Measurements from ENCODE around the gene ZXDC. TPM values are rescaled to one million over a fixed set of nuclear protein-coding genes. Genes with fewer than 3 reads are reported as not detected.

The ZXDC gene
- total RNA-seq, 1 donor from 2014 or later, result 26.1 TPM

GRCh38 chr3:126438746-126439145 lies 36.9 kb downstream of the ZXDC start:
- Mint-ChIP-seq H3K9me3 (no peaks in the 10 kb centered on the region), H3K36me3 (ENCODE audit: low read depth) (peaks cover 9% of the 10 kb centered on the region), H3K4me1 (ENCODE audit: low read depth) (no peaks in the 10 kb centered on the region), H3K27me3 (ENCODE audit: low read depth) (no peaks in the 10 kb centered on the region), H3K27ac (no peak overlapping the region), H3K4me3 (ENCODE audit: low read depth) (no peak overlapping the region)
- intact Hi-C loops (cut with micrococcal nuclease), result no loop called here
- no peak for DNase-seq (ENCODE audit: low spot score)

DNA sequence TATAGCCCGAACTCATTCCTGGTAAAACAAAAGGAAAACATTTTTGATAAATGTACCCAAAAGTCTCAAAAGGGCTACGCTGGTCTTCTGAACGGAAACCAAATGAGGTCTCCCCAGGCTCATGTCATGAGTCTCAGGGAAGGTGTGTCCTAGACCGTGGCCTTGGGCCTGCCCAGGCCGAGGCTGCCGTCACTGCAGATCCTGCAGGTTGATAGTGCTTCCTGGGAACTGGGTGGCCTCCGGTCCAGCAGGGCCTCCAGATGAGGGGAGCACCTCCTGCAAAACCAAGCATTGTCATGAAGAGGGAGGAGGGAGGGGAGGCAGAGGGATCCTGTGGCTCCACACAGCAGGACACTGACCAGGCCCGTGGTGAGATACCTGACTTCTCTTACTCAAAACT lies 37.5 kb downstream of the ZXDC start:
- peaks cover 9% of the 10 kb centered on the region for H3K36me3 Mint-ChIP-seq (ENCODE audit: low read depth)
- no peak for DNase-seq (ENCODE audit: low spot score)
- no peaks in the 10 kb centered on the region for H3K27me3 Mint-ChIP-seq (ENCODE audit: low read depth)
- no peak overlapping the region for H3K4me3 Mint-ChIP-seq (ENCODE audit: low read depth)
- H3K9me3 Mint-ChIP-seq, result no peaks in the 10 kb centered on the region
- no peaks in the 10 kb centered on the region for H3K4me1 Mint-ChIP-seq (ENCODE audit: low read depth)
- intact Hi-C loops (cut with micrococcal nuclease), result no loop called here
- H3K27ac Mint-ChIP-seq, result no peak overlapping the region

GRCh38 chr3:126436826-126437717 lies 38.6 kb downstream of the ZXDC start:
- no peak overlapping the region for H3K27ac Mint-ChIP-seq
- no peaks in the 10 kb centered on the region for H3K4me1 Mint-ChIP-seq (ENCODE audit: low read depth)

GRCh38 chr3:126435456-126436315 lies 40.0 kb downstream of the ZXDC start:
- H3K4me3 Mint-ChIP-seq (ENCODE audit: low read depth), result no peak overlapping the region
- no peaks in the 10 kb centered on the region for H3K9me3 Mint-ChIP-seq
- peaks cover 1% of the 10 kb centered on the region for H3K4me1 Mint-ChIP-seq (ENCODE audit: low read depth)
- H3K36me3 Mint-ChIP-seq (ENCODE audit: low read depth), result peaks cover 9% of the 10 kb centered on the region
- no peaks in the 10 kb centered on the region for H3K27me3 Mint-ChIP-seq (ENCODE audit: low read depth)
- intact Hi-C loops (cut with micrococcal nuclease), result no loop called here
- H3K27ac Mint-ChIP-seq, result no peak overlapping the region
- no peak for DNase-seq (ENCODE audit: low spot score)

More at GRCh38 chr3:126436826-126437717, 38.6 kb downstream of the ZXDC start:
- H3K36me3 Mint-ChIP-seq (ENCODE audit: low read depth), result peaks cover 9% of the 10 kb centered on the region
- H3K27me3 Mint-ChIP-seq (ENCODE audit: low read depth), result no peaks in the 10 kb centered on the region
- no peaks in the 10 kb centered on the region for H3K9me3 Mint-ChIP-seq
- intact Hi-C loops (cut with micrococcal nuclease), result no loop called here
- no peak overlapping the region for H3K4me3 Mint-ChIP-seq (ENCODE audit: low read depth)
- no peak for DNase-seq (ENCODE audit: low spot score)

GRCh38 chr3:126434931-126435411 lies 40.7 kb downstream of the ZXDC start:
- Mint-ChIP-seq H3K4me1 (ENCODE audit: low read depth) (peaks cover 1% of the 10 kb centered on the region), H3K36me3 (ENCODE audit: low read depth) (peaks cover 9% of the 10 kb centered on the region), H3K4me3 (ENCODE audit: low read depth) (no peak overlapping the region), H3K9me3 (no peaks in the 10 kb centered on the region), H3K27ac (no peak overlapping the region), H3K27me3 (ENCODE audit: low read depth) (no peaks in the 10 kb centered on the region)
- DNase-seq (ENCODE audit: low spot score), result no peak
- intact Hi-C loops (cut with micrococcal nuclease), result no loop called here

- Mint-ChIP-seq H3K27me3 (ENCODE audit: low read depth) (no peaks in the 10 kb centered on the region), H3K27ac (no peak overlapping the region), H3K9me3 (no peaks in the 10 kb centered on the region), H3K4me1 (ENCODE audit: low read depth) (peaks cover 1% of the 10 kb centered on the region), H3K36me3 (ENCODE audit: low read depth) (peaks cover 9% of the 10 kb centered on the region), H3K4me3 (ENCODE audit: low read depth) (no peak overlapping the region)
- DNase-seq (ENCODE audit: low spot score), result no peak
- intact Hi-C loops (cut with micrococcal nuclease), result no loop called here
Measured at GRCh38 chr3:126434264-126434590, 41.5 kb downstream of the ZXDC start.

- Mint-ChIP-seq H3K4me3 (ENCODE audit: low read depth) (no peak overlapping the region), H3K27ac (no peak overlapping the region), H3K9me3 (no peaks in the 10 kb centered on the region), H3K36me3 (ENCODE audit: low read depth) (peaks cover 9% of the 10 kb centered on the region), H3K27me3 (ENCODE audit: low read depth) (no peaks in the 10 kb centered on the region), H3K4me1 (ENCODE audit: low read depth) (peaks cover 1% of the 10 kb centered on the region)
- intact Hi-C loops (cut with micrococcal nuclease), result no loop called here
- DNase-seq (ENCODE audit: low spot score), result no peak
Measured at GRCh38 chr3:126433496-126434263, 42.0 kb downstream of the ZXDC start.

DNA sequence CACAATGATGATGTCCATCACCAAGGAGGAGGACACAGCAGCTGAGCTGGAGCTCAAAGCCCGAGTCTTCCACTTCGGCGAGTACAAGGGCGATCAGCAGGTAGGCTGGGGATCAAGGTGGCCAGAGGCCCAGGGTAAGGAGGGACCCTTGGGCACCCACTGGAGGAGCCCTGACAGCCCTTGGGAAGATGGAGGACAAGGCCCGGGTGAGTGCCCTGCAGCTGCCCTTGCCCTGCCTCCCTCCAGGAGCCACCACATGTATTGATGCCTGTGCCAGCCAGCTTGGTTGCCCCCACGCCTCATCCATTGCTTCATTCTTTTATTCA lies 42.6 kb downstream of the ZXDC start:
- Mint-ChIP-seq H3K27me3 (ENCODE audit: low read depth) (no peaks in the 10 kb centered on the region), H3K4me3 (ENCODE audit: low read depth) (no peak overlapping the region), H3K9me3 (no peaks in the 10 kb centered on the region), H3K4me1 (ENCODE audit: low read depth) (peaks cover 1% of the 10 kb centered on the region), H3K27ac (no peak overlapping the region), H3K36me3 (ENCODE audit: low read depth) (peaks cover 9% of the 10 kb centered on the region)
- intact Hi-C loops (cut with micrococcal nuclease), result no loop called here
- DNase-seq (ENCODE audit: low spot score), result no peak

DNA sequence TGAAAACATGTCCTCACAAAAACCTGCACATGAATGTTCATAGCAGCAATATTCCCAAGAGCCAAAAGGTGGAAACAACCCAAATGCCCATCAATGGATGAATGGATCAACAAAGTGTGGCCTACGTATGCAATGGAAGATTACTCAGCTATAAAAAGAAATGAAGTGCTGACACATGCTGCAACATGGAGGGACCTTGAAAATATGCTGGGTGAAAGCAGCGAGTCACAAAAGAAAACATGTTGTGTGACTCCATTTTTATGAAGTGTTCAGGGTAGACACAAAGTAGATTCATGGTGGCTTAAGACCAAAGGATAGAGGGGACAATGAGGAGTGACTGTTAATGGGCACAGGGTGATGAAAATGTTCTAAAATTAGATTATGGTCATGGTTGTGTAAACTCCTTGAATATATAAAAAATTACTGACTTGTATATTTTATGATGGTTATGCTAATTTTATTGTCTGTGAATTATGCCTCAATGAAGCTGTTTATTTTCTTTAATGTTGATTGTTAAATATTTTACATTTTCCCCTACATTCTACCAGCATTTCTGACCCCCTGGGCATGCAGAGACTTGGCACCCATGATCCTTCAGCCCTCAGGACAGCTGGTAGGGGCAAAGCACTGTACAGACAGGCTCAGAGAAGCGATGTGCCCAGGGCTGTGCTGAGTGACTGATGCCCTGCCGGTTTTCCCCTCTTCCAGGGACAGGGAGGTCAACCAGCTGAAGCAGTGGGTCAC lies 43.2 kb downstream of the ZXDC start:
- Mint-ChIP-seq H3K4me1 (ENCODE audit: low read depth) (peaks cover 1% of the 10 kb centered on the region), H3K27me3 (ENCODE audit: low read depth) (no peaks in the 10 kb centered on the region), H3K9me3 (peaks cover 3% of the 10 kb centered on the region), H3K4me3 (ENCODE audit: low read depth) (no peak overlapping the region), H3K27ac (no peak overlapping the region), H3K36me3 (ENCODE audit: low read depth) (peaks cover 6% of the 10 kb centered on the region)
- intact Hi-C loops (cut with micrococcal nuclease), result no loop called here
- no peak for DNase-seq (ENCODE audit: low spot score)

GRCh38 chr3:126431103-126431534 lies 44.6 kb downstream of the ZXDC start:
- Mint-ChIP-seq H3K36me3 (ENCODE audit: low read depth) (no peaks in the 10 kb centered on the region), H3K4me3 (ENCODE audit: low read depth) (no peak overlapping the region), H3K9me3 (peaks cover 13% of the 10 kb centered on the region), H3K4me1 (ENCODE audit: low read depth) (peaks cover 1% of the 10 kb centered on the region), H3K27ac (no peak overlapping the region), H3K27me3 (ENCODE audit: low read depth) (no peaks in the 10 kb centered on the region)
- intact Hi-C loops (cut with micrococcal nuclease), result no loop called here
- DNase-seq (ENCODE audit: low spot score), result no peak

GRCh38 chr3:126424751-126425150 lies 50.9 kb downstream of the ZXDC start:
- no peak for DNase-seq (ENCODE audit: low spot score)
- H3K4me3 Mint-ChIP-seq (ENCODE audit: low read depth), result no peak overlapping the region
- H3K36me3 Mint-ChIP-seq (ENCODE audit: low read depth), result no peaks in the 10 kb centered on the region
- no peak overlapping the region for H3K27ac Mint-ChIP-seq
- intact Hi-C loops (cut with micrococcal nuclease), result no loop called here
- H3K9me3 Mint-ChIP-seq, result peaks cover 21% of the 10 kb centered on the region
- H3K4me1 Mint-ChIP-seq (ENCODE audit: low read depth), result no peaks in the 10 kb centered on the region
- H3K27me3 Mint-ChIP-seq (ENCODE audit: low read depth), result no peaks in the 10 kb centered on the region

- Mint-ChIP-seq H3K36me3 (ENCODE audit: low read depth) (no peaks in the 10 kb centered on the region), H3K4me1 (ENCODE audit: low read depth) (no peaks in the 10 kb centered on the region), H3K9me3 (peaks cover 21% of the 10 kb centered on the region), H3K4me3 (ENCODE audit: low read depth) (no peak overlapping the region), H3K27me3 (ENCODE audit: low read depth) (no peaks in the 10 kb centered on the region), H3K27ac (no peak overlapping the region)
- DNase-seq (ENCODE audit: low spot score), result no peak
- intact Hi-C loops (cut with micrococcal nuclease), result no loop called here
Measured at GRCh38 chr3:126424039-126424717, 51.5 kb downstream of the ZXDC start.

Data from activated T-helper 2 cell treated with anti-CD3 and anti-CD28 coated beads, Interferon-gamma antibody, Interleukin-2, Interleukin-4, amounts not matched to agents 10 μg/mL and 5 μg/mL and 100 μg/mL, durations not matched to agents 14 hours and 24 hours and 36 hours (primary cell).